SK-N-SH treated with all-trans-retinoic acid at 6 μM for 48 hours (cell line): Measurements from ENCODE around the gene DCUN1D5.

ENCODE experiments used
- ATAC-seq: fragments of 200-7000 bp; cut with Tn5 transposase; 3 replicates; pipeline ENCODE4 v1.9.1; 2020; ENCODE audit warnings: mild to moderate bottlenecking, moderate library complexity
- BACH2 ChIP-seq: fragments of 250-450 bp; sonication (Bioruptor Pico); IDR thresholded peaks from 2 replicates; pipeline ENCODE4 v1.9.0; 2021; ENCODE audit warnings: mild to moderate bottlenecking, borderline replicate concordance
- CSDC2 ChIP-seq: fragments of 250-450 bp; sonication (Bioruptor Pico); IDR thresholded peaks from 2 replicates; pipeline ENCODE4 v1.5.0; 2020; ENCODE audit warnings: mild to moderate bottlenecking, moderate library complexity
- ESRRG ChIP-seq: fragments of 250-450 bp; sonication (Bioruptor Pico); IDR thresholded peaks from 2 replicates; pipeline ENCODE4 v1.6.1; 2021; ENCODE audit warnings: mild to moderate bottlenecking
- GLIS3 ChIP-seq: fragments of 250-450 bp; sonication (Bioruptor Pico); IDR thresholded peaks from 2 replicates; pipeline ENCODE4 v1.5.0; 2020; ENCODE audit warnings: mild to moderate bottlenecking, moderate library complexity
- ISL1 ChIP-seq: fragments of 250-450 bp; sonication (Bioruptor Pico); IDR thresholded peaks from 2 replicates; pipeline ENCODE4 v2.1.2; 2022; ENCODE audit warnings: mild to moderate bottlenecking, moderate library complexity
- OSR1 ChIP-seq: fragments of 250-450 bp; sonication (Bioruptor Pico); IDR thresholded peaks from 2 replicates; pipeline ENCODE4 v1.8.0; 2022; ENCODE audit warnings: moderate library complexity, mild to moderate bottlenecking, inconsistent platforms
- PPARA ChIP-seq: fragments of 250-450 bp; sonication (Bioruptor Pico); IDR thresholded peaks from 2 replicates; pipeline ENCODE4 v1.5.0; 2020; ENCODE audit warnings: mild to moderate bottlenecking, borderline replicate concordance
- RARB ChIP-seq: fragments of 250-450 bp; sonication (Bioruptor Pico); IDR thresholded peaks from 2 replicates; pipeline ENCODE4 v1.8.0; 2021; ENCODE audit warnings: mild to moderate bottlenecking, moderate library complexity
- SNAI2 ChIP-seq: fragments of 250-450 bp; sonication (Bioruptor Pico); IDR thresholded peaks from 2 replicates; pipeline ENCODE4 v1.5.0; 2020; ENCODE audit warnings: mild to moderate bottlenecking, moderate library complexity
- TCF4 ChIP-seq: fragments of 250-450 bp; sonication (Bioruptor Pico); IDR thresholded peaks from 2 replicates; pipeline ENCODE4 v1.8.0; 2021; ENCODE audit warnings: mild to moderate bottlenecking, moderate library complexity, borderline replicate concordance
- TOX ChIP-seq: fragments of 250-450 bp; sonication (Bioruptor Pico); IDR thresholded peaks from 2 replicates; pipeline ENCODE4 v1.8.0; 2021; ENCODE audit warnings: mild to moderate bottlenecking, moderate library complexity, borderline replicate concordance
- ZC3H10 ChIP-seq: fragments of 250-450 bp; sonication (Bioruptor Pico); IDR thresholded peaks from 2 replicates; pipeline ENCODE4 v1.5.1; 2021; ENCODE audit warnings: mild to moderate bottlenecking, moderate library complexity
- ZFP3 ChIP-seq: fragments of 250-450 bp; sonication (Bioruptor Pico); IDR thresholded peaks from 2 replicates; pipeline ENCODE4 v1.5.0; 2020; ENCODE audit warnings: mild to moderate bottlenecking, moderate library complexity
- ZFP30 ChIP-seq: fragments of 450-650 bp; formaldehyde crosslinking; IDR thresholded peaks from 2 replicates; pipeline ENCODE4 v1.5.0; 2022; ENCODE audit warnings: mild to moderate bottlenecking, moderate library complexity
- ZNF565 ChIP-seq: fragments of 450-650 bp; formaldehyde crosslinking; conservative IDR thresholded peaks from 2 replicates; pipeline ENCODE4 v1.5.0; 2020; ENCODE audit warnings: low read depth, mild to moderate bottlenecking, moderate library complexity
- ZNF70 ChIP-seq: fragments of 450-650 bp; formaldehyde crosslinking; IDR thresholded peaks from 2 replicates; pipeline ENCODE4 v1.5.0; 2020; ENCODE audit warnings: mild to moderate bottlenecking, moderate library complexity
- ZNF8 ChIP-seq: fragments of 450-650 bp; formaldehyde crosslinking; IDR thresholded peaks from 2 replicates; pipeline ENCODE4 v1.5.0; 2020; ENCODE audit warnings: mild to moderate bottlenecking, moderate library complexity
- TF ChIP-seq, protein P1 (sequence below): fragments of 250-450 bp; sonication (Bioruptor Pico); IDR thresholded peaks from 2 replicates; pipeline ENCODE4 v1.8.0; 2020; ENCODE audit warnings: mild to moderate bottlenecking, moderate library complexity, borderline replicate concordance
- TF ChIP-seq, protein P2 (sequence below): fragments of 250-450 bp; sonication (Bioruptor Pico); IDR thresholded peaks from 2 replicates; pipeline ENCODE4 v1.8.0; 2021; ENCODE audit warnings: low read depth, mild to moderate bottlenecking, moderate library complexity, borderline replicate concordance
- TF ChIP-seq, protein P3 (sequence below): fragments of 250-450 bp; sonication (Bioruptor Pico); IDR thresholded peaks from 2 replicates; pipeline ENCODE4 v1.5.1; 2021; ENCODE audit warnings: mild to moderate bottlenecking, moderate library complexity
- TF ChIP-seq, protein P4 (sequence below): fragments of 250-450 bp; sonication (Bioruptor Pico); IDR thresholded peaks from 2 replicates; pipeline ENCODE4 v1.5.1; 2020; ENCODE audit warnings: low read depth, mild to moderate bottlenecking, moderate library complexity
- TF ChIP-seq, protein P5 (sequence below): fragments of 250-450 bp; sonication (Bioruptor Pico); IDR thresholded peaks from 2 replicates; pipeline ENCODE4 v1.5.0; 2020; ENCODE audit warnings: mild to moderate bottlenecking, moderate library complexity

Gene DCUN1D5

DNA sequence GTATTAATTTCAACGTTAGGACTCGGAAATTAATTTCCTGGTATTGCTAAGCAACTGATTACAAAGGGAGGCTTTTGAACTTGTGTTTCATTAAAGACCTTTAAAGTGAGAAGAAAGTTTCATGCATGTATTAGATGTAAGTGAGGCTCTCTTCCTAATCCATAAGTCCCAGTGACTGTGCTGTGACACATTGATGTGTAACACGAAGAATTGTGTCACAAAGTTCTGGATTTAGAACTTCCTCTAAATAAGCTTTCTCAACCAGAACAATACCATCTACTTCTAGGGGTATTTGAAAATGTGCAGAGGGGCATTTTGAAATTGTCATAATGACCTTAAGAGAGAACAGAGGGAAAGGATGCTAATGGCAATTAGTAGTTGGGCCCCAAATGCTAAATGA, 14.4 kb downstream of the DCUN1D5 start:
- no peak for ATAC-seq
- no peak for TF ChIP-seq GLIS3 (CRISPR knock-in tag)
- TF ChIP-seq RARB (CRISPR knock-in tag) = no peak
- TF ChIP-seq, protein P1, sequence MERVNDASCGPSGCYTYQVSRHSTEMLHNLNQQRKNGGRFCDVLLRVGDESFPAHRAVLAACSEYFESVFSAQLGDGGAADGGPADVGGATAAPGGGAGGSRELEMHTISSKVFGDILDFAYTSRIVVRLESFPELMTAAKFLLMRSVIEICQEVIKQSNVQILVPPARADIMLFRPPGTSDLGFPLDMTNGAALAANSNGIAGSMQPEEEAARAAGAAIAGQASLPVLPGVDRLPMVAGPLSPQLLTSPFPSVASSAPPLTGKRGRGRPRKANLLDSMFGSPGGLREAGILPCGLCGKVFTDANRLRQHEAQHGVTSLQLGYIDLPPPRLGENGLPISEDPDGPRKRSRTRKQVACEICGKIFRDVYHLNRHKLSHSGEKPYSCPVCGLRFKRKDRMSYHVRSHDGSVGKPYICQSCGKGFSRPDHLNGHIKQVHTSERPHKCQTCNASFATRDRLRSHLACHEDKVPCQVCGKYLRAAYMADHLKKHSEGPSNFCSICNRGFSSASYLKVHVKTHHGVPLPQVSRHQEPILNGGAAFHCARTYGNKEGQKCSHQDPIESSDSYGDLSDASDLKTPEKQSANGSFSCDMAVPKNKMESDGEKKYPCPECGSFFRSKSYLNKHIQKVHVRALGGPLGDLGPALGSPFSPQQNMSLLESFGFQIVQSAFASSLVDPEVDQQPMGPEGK = no peak
- no peak for TF ChIP-seq ESRRG (CRISPR knock-in tag)
- no peak for TF ChIP-seq TOX (CRISPR knock-in tag)
- no peak for TF ChIP-seq ZFP3 (CRISPR knock-in tag)
- no peak for TF ChIP-seq ZFP30
- TF ChIP-seq, protein P2, sequence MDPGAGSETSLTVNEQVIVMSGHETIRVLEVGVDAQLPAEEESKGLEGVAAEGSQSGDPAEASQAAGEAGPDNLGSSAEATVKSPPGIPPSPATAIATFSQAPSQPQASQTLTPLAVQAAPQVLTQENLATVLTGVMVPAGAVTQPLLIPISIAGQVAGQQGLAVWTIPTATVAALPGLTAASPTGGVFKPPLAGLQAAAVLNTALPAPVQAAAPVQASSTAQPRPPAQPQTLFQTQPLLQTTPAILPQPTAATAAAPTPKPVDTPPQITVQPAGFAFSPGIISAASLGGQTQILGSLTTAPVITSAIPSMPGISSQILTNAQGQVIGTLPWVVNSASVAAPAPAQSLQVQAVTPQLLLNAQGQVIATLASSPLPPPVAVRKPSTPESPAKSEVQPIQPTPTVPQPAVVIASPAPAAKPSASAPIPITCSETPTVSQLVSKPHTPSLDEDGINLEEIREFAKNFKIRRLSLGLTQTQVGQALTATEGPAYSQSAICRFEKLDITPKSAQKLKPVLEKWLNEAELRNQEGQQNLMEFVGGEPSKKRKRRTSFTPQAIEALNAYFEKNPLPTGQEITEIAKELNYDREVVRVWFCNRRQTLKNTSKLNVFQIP (CRISPR knock-in tag) = no peak
- TF ChIP-seq ZNF70 = no peak
- TF ChIP-seq, all 23 proteins: peak for 0

DNA sequence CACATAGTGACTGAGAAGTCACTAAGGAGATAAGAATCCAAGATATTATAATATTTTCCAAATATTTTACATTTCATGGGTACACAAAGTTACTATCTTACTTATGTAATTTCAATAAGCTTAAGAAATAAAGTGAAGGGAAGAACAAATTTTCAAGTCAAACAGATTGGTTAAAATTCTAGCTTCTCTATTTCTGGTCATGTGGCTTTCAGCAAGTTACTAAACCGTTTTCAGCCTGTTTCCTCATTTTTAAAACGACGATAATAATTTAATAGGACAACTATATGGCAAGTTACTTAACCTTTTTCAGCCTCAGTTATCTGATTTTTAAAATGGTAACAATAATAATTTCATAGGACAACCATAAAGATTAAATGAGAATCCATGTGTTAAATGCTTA, 15.6 kb downstream of the DCUN1D5 start:
- TF ChIP-seq ESRRG (CRISPR knock-in tag) (no peak), OSR1 (CRISPR knock-in tag) (no peak), BACH2 (CRISPR knock-in tag) (no peak), SNAI2 (CRISPR knock-in tag) (no peak), ZNF70 (no peak), CSDC2 (CRISPR knock-in tag) (no peak), ZNF8 (CRISPR knock-in tag) (no peak), TOX (CRISPR knock-in tag) (no peak), ZFP30 (no peak), TCF4 (CRISPR knock-in tag) (no peak), RARB (CRISPR knock-in tag) (no peak), ZC3H10 (no peak), ZFP3 (CRISPR knock-in tag) (no peak), ISL1 (CRISPR knock-in tag) (no peak), GLIS3 (CRISPR knock-in tag) (no peak), PPARA (CRISPR knock-in tag) (no peak)
- TF ChIP-seq, protein P3, sequence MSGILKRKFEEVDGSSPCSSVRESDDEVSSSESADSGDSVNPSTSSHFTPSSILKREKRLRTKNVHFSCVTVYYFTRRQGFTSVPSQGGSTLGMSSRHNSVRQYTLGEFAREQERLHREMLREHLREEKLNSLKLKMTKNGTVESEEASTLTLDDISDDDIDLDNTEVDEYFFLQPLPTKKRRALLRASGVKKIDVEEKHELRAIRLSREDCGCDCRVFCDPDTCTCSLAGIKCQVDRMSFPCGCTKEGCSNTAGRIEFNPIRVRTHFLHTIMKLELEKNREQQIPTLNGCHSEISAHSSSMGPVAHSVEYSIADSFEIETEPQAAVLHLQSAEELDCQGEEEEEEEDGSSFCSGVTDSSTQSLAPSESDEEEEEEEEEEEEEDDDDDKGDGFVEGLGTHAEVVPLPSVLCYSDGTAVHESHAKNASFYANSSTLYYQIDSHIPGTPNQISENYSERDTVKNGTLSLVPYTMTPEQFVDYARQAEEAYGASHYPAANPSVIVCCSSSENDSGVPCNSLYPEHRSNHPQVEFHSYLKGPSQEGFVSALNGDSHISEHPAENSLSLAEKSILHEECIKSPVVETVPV (CRISPR knock-in tag) = no peak
- TF ChIP-seq, protein P2 (CRISPR knock-in tag) = no peak
- TF ChIP-seq, protein P4, sequence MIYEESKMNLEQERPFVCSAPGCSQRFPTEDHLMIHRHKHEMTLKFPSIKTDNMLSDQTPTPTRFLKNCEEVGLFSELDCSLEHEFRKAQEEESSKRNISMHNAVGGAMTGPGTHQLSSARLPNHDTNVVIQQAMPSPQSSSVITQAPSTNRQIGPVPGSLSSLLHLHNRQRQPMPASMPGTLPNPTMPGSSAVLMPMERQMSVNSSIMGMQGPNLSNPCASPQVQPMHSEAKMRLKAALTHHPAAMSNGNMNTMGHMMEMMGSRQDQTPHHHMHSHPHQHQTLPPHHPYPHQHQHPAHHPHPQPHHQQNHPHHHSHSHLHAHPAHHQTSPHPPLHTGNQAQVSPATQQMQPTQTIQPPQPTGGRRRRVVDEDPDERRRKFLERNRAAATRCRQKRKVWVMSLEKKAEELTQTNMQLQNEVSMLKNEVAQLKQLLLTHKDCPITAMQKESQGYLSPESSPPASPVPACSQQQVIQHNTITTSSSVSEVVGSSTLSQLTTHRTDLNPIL (CRISPR knock-in tag) = no peak
- TF ChIP-seq, protein P1 = no peak
- TF ChIP-seq, all 23 proteins: peak for 0
- ATAC-seq = no peak

DNA sequence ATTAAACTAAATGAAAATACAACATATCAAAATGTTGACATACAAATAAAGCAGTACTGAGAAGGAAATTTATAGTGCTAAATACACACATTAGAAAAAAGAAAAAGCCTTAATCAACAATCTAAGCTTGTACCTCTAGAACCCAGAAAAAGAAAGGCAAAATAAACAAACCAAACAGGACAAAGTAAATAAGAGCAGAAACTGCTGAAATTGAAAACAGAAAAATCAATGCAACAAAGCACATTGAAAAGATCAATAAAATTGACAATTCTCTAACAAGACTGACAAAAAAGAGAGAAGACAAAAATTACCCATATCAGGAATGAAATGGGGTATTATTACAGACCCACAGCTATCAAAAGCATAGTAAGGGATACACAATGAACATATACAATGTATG, 21.0 kb downstream of the DCUN1D5 start:
- ATAC-seq = no peak
- TF ChIP-seq, protein P1 = no peak
- TF ChIP-seq ZNF70 = no peak
- TF ChIP-seq, protein P5, sequence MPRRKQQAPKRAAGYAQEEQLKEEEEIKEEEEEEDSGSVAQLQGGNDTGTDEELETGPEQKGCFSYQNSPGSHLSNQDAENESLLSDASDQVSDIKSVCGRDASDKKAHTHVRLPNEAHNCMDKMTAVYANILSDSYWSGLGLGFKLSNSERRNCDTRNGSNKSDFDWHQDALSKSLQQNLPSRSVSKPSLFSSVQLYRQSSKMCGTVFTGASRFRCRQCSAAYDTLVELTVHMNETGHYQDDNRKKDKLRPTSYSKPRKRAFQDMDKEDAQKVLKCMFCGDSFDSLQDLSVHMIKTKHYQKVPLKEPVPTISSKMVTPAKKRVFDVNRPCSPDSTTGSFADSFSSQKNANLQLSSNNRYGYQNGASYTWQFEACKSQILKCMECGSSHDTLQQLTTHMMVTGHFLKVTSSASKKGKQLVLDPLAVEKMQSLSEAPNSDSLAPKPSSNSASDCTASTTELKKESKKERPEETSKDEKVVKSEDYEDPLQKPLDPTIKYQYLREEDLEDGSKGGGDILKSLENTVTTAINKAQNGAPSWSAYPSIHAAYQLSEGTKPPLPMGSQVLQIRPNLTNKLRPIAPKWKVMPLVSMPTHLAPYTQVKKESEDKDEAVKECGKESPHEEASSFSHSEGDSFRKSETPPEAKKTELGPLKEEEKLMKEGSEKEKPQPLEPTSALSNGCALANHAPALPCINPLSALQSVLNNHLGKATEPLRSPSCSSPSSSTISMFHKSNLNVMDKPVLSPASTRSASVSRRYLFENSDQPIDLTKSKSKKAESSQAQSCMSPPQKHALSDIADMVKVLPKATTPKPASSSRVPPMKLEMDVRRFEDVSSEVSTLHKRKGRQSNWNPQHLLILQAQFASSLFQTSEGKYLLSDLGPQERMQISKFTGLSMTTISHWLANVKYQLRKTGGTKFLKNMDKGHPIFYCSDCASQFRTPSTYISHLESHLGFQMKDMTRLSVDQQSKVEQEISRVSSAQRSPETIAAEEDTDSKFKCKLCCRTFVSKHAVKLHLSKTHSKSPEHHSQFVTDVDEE = no peak
- no peak for TF ChIP-seq ZFP30
- TF ChIP-seq ZNF565 (CRISPR knock-in tag) = no peak
- no peak for TF ChIP-seq OSR1 (CRISPR knock-in tag)
- no peak for TF ChIP-seq GLIS3 (CRISPR knock-in tag)
- no peak for TF ChIP-seq ESRRG (CRISPR knock-in tag)
- TF ChIP-seq ISL1 (CRISPR knock-in tag) = no peak
- TF ChIP-seq ZC3H10 = no peak
- TF ChIP-seq TCF4 (CRISPR knock-in tag) = no peak
- TF ChIP-seq BACH2 (CRISPR knock-in tag) = no peak
- TF ChIP-seq ZNF8 (CRISPR knock-in tag) = no peak
- TF ChIP-seq CSDC2 (CRISPR knock-in tag) = no peak
- TF ChIP-seq PPARA (CRISPR knock-in tag) = no peak
